ENCODE measurements around the gene IMPDH1.

Gene IMPDH1

DNA sequence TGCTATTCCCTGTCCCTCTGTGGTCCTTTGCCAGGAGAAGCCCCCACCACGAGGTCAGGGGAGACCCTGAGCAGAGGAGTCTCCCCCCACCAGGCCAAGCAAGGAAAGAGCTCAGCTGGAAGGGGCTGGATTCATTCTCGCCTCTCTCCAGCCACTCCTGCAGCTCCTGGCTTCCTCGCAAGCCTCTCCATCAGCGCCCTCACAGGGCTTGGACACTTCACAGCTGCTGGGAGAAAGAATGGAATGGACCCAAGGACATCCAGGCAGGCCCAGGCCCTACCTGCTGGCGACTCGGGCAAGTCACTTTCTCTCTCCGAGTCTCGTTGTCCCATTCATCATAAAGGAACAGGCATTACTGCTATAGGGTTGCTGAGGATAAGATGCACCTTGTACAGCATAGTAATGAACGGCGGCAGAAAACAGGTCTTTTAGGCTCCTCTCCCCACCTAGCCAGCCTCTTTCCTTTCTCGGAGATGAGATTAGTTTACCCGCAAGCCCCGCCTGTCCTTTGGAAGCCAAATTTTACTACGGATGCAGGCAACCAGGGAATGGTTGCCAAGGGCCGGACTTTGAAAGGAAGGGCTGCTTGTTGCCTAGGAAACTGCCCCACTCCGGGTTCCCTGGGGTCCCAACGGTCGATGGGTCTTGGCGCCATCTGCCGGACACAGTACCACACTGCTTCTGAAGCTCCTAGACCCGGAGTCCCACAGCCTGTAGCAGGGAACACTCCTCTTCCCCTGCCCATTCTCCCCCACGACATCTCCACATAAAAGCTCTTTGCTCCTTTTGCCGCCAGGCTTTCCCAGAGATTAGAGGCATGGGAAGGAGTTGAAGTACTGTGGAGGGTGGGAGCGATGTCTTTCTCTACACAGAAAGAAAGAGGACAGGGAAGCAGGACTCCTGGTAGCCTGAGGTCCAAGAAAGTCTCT, 22.3 kb downstream of the IMPDH1 start:
- peak; percentile 94 for DNase-seq (ENCODE audit: low spot score)

DNA sequence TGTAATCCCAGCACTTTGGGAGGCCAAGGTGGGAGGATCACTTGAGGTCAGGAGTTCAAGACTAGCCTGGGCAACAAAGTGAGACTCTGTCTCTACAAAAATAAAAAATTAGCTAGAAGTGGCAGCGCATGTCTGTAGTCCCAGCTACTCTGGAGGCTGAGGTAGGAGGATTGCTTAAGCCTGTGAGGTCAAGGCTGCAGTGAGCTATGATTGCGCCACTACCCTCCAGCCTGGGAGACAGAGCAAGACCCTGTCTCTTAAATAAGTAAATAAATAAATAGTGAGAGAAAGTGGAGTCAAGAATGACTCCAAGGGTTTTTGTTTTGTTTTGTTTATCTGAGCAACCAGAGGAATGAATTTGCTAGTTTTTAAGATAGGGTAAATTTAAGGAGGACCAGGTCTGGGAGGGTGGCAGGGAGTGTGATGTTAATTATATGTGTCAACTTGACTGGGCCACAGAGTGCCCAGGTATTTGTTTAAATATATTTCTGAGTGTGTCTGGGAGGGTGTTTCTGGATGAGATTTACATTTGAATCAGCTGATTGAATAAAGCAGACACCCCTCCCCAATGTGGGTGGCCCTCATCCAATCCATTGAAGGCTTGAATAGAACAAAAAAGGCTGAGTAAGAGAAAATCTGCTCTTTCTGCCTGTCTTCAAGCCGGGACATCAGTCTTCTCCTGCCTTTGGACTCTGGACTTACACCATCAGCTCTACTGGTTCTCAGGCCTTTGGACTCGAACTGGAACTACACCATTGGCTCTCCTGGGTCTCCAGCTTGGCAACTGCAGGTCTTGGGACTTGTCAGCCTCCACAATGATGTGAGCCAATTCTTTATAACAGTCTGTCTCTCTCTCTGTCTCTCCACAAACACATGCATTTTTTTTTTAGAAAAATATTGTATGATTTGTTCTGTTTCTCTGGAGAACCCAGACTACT, 23.5 kb downstream of the IMPDH1 start:
- no peak for DNase-seq (ENCODE audit: low spot score)

DNA sequence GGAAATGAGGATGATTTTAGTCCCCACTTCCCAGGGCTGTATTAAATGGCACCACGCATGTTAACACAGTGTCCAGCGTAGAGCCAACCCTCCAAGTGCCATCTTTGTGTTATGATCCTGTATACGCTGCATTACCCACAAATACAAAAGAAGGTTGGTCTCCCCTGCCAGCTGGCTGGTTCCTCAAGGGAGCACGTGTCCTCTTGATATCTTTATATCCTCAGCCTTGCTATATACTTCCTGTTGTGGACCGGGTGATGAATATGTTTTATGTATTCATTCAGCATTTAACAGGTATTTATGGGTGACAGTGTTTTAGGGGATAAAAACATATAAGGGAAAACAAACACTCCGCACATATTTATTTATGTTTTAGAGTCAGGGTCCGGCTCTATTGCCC, 25.1 kb downstream of the IMPDH1 start:
- DNase-seq (ENCODE audit: low spot score), result no peak

DNA sequence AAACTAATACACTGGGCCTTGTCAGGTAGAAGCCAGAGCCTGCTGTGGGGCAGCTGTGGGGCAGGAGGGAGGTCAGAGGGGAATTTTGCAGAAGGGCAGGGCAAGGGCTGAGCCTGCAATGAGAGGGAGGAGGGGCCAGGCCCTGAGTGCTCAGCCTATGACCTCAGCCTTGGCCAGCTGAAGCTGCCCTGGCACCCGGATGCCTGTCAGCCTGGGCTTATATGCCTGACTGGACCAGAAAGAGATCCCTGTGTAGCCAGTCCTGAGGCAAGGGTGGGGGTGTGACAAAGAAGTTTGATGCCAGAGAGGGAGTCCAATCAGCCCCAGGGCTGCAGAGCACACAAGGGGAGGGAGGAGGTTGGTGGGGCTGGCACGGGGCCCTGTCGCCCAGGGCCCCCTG, 26.0 kb downstream of the IMPDH1 start:
- no peak for DNase-seq (ENCODE audit: low spot score)

DNA sequence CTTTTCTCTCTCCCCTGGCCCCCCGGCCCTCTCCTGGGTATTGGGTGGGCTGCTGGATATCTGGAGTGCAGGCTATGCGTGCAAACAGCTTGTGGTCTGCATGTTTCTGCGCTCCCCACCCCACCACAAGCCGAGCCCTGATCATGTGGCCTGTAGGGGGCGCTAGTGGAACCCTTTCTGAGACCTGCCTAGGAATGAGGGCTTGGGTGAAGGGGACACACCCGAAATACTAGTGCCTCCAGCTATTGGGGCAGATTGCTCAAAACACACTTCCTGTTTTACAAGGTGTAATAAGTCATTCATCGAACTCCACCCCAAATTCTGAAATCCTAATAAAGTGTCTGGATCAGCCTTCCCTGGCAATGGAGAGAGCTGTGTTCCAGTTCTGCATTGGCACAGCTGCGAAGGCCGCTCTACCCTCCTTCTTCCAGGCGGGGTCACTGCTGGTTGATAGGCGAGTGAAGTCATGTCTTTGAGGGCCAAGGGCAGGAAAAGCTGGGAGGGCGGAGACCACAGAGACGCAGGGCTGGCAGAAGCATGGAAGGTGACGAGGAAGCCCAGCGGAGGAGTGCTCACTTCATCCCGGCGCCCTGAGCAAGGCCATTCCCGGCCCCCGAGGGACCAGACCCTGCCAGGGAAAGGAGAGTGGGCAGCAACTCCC, 28.5 kb downstream of the IMPDH1 start:
- DNase-seq (ENCODE audit: low spot score), result no peak

DNA sequence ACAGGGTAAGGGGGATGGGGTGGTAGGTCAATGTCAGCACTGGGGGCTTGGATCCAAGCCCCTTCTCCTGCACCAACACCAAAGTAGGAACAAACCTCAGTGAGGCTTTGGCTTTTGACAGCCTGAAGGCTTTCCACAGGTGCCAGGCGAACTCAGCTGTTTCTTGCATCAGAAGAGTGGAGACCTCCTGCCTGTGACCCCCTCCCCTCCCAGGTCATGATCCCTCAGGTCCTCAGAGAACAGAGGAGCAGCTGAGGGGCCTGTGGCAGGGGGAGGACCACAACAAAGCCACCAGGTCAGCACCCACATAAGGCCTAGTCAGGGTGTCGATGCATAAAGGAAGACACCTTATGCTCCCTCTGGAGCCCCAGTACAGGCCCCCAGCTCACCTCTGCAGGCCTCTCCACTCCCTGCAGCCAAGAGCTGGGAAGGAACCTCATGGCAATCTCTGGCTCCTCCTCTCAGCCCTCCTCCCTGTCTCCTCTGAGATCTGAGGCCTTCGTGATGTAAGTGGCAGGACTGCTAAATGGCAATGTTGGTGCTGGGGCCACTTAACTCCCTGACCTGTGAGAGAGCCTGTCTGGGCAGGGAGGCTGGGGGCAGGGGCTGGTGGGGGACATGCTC, 29.2 kb downstream of the IMPDH1 start:
- no peak for DNase-seq (ENCODE audit: low spot score)

DNA sequence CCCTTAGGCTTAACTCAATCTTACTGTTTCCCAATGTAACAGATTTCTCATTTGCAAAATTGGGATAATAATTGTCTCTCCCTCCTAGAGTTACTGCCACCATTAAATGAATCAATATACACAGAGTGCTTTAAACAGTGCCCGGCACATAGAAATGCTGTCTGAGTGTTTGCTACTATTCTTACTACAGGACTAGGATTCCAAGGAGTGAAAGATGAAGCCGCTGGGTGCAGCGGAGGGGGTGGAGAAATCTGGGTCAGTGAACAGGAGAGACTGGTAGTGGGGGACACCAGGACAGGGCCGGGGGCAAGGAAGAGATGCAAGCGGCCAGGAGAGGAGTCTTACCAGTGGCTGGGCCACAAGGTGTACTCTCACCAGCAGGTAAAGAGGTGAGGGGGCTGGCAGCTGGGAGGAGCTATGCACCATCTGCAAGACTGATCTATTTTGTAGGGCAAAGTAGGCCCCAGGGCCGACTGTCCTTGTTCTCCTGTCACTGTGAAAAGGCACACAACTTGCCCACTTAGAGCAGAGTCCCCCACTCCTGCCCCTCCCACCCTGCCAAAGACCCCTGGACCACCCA, 29.8 kb downstream of the IMPDH1 start:
- no peak for DNase-seq (ENCODE audit: low spot score)

DNA sequence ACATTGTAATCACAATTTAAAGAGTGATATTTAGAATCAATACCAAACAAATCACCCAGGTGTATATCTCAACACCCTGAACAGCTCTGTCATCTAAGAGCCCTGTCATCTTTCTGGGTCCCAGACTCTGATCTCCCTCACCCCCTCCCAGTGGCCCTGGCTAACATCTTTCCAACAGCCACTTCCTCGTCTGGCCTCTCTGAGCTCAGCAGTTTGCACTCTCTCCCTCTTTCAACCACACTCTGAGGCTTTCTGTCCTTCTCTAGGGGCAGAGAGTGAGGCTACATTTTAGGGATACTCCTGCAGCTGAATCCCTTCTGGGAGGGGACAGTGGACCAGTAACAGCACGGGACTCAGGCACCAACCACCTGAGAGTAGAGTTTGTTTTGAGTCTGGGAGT, 31.1 kb downstream of the IMPDH1 start:
- DNase-seq (ENCODE audit: low spot score), result no peak

DNA sequence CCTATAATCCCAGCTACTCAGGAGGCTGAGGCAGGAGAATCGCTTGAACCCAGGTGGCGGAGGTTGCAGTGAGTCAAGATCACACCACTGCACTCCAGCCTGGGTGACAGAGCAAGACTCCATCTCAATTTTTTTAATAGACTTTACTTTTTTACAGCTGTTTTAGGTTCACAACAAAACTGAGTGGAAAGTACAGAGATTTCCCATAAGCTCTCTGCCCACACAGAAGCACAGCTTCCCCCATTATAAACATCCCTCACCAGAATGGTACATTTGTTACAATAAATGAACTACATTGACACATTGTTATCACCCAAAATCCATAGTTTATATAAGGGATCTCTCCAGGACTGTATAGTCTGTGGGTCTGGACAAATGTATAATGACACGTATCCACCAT, 33.7 kb downstream of the IMPDH1 start:
- DNase-seq (ENCODE audit: low spot score), result no peak

DNA sequence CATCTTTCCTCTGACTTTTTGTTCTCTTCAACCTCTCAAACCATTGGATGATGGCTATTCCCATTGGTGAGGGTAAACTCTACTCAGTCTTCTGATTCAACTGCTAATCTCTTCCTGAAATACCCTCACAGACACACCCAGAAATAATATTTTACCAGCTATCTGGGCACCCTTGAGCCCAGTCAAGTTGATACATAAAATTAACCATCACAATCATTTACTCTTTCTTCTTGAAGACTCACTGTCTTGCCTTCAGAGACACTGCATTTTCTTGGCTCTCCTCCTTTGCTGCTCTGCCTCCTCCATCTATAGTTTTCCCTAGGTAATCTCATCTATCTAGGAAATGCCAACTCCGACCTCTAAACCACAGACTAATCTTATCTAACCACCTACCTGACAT, 35.7 kb downstream of the IMPDH1 start:
- DNase-seq (ENCODE audit: low spot score), result no peak

DNA sequence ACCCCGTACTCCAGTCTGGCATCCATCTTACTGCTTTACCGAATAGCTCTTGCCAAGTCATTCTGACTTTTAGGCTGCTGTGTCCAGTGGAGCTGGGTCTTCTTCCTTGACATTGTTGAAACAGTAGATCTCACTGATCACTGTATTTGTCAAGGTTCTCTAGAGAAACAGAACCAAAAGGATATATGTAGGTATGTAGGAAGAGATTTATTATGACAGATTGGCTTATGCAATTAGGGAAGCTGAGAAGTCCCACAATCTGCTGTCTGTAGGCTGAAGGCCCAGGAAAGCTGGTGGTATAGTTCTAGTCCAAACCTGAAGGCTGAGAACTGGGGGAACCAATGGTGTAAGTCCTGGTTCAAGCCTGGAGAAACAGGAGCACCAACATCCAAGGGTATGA, 36.2 kb downstream of the IMPDH1 start:
- DNase-seq (ENCODE audit: low spot score), result no peak

DNA sequence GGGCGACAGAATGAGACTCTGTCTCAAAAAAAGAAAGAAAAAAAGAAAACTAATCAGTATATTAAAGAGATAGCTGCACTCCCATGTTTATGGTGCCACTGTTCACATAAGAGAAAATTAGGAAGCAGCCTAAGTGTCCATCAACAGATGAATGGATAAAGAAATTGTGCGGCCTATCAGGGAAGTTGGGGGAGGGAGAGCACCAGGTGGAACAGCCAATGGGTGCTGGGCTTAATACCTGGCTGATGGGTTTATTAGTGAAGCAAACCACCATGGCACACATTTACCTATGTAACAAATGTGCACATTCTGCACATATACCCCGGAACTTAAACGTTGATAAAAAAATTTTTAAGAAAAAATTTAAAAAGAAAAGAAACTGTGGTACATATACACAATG, 39.3 kb downstream of the IMPDH1 start:
- no peak for DNase-seq (ENCODE audit: low spot score)

DNA sequence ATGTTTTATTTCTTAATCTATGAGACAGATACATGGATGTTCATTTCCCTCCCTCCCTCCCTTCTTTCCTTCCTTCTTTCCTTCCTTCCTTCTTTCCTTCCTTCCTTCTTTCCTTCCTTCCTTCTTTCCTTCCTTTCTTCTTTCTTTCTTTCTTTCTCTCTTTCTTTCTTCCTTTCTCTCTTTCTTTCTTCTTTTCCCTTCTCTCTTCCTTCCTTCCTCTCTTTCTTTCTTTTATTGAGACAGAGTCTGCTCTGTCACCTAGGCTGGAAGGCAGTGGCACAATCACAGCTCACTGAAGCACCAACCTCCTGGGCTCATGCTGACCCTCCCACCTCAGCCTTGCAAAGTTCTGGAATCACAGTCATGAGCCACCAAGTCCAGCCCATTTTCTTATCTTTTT, 42.8 kb downstream of the IMPDH1 start:
- DNase-seq (ENCODE audit: low spot score), result no peak

DNA sequence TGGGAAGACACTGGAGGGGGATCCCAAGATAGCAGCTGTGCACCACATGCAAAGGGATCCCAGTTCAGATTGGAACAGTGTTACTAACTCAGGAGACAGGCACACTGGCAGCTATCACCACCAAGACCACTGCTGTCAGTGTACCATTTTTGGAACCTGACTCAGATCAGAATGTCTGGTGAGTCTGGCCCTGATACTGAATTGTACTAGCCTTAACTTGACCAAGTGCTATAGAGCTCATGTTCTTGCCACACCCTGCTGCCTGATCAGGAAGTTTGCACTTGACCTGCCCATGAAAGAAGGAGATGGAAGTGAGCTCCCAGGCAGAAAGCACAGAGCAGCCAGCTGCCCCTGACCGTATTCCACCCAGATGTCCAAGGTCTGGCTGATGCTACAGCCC, 43.5 kb downstream of the IMPDH1 start:
- DNase-seq (ENCODE audit: low spot score), result no peak

DNA sequence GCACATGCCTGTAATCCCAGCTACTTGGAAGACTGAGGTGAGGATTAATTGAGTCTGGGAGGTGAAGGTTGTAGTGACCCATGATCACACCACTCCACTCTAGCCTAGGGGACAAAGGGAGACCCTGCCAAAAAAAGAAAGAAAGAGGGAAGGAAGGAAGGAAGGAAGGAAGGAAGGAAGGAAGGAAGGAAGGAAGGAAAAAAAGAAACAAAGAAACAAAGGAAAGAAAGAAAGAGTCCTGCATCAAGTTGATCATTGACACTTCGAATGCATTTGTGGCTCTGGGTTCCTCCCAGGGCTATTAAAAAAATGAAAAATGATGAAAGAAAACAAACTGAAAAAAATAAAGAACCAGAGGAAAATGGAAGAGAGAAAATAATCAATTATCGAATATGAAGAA, 44.4 kb downstream of the IMPDH1 start:
- DNase-seq (ENCODE audit: low spot score), result no peak

DNA sequence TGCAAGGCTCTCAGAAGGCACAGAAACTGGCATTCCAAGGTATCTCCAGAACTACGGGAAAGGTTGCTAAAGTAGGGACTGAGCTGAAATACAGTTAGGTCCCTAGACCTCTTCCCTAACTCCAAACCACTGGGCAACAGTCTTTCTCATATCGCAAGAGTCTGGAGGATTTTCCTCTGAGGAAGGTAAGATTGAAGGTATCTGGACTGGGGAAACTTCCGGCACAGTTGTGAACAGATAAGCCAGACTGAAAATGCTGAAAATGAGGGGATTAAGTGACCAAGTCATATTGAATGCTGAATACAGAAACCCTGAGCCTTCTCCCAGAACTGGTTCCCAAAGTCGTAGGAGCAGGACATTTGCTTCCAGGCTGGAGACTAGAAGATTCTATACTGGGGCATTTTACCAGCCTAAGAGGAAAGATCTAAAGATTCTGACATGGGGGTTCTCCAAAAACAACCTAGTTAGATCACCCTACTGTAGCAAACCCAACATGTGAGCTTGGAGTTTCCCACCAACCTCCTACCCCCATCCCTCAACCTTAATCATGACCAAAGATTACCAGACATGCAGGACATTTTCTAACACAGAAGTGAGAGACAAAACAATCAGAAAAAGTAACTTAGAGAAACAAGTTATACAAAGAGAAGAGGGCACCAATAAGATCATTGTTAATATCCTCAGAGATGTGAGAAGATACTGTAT, 45.5 kb downstream of the IMPDH1 start:
- DNase-seq (ENCODE audit: low spot score), result no peak

DNA sequence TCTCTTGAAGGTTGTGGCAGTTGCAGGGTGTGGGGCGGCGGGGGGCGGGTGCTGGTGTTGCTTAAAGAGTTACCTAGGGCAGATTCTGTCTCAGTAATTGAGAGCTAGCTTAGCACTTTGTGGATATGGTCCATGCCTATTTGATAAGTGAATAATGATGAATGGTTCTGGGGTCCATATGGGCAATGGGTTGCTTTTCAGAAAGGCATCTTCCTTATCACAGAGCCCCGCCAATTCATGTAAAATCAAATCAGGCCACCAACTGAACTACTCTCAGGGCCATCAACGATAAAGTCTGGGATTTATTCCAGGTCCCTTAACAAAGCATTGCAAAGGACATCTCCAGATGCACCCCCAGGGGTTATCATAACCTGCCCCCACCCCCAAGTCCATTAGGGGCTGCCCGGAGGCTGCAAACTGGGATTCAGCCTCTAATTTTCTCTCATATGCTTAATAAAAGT, 46.5 kb downstream of the IMPDH1 start:
- no peak for DNase-seq (ENCODE audit: low spot score)

DNA sequence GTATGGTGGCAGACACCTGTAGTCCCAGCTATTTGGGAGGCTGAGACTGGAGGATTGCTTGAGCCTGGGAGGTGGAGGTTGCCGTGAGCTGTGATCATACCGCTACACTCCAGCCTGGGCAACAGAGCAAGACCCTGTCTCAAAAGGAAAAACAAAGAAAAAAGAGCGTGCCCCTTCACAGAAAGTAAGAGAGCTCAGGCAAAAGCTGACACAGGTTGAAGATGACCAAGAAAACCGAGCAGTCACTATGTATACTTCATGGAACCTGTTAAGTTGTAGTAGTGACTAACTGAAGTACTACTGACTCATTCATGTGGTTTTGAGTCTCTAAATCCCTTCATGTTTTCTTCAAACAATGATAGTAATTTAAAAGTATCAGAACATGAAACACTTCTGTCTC, 47.1 kb downstream of the IMPDH1 start:
- DNase-seq (ENCODE audit: low spot score), result peak; percentile 32

DNA sequence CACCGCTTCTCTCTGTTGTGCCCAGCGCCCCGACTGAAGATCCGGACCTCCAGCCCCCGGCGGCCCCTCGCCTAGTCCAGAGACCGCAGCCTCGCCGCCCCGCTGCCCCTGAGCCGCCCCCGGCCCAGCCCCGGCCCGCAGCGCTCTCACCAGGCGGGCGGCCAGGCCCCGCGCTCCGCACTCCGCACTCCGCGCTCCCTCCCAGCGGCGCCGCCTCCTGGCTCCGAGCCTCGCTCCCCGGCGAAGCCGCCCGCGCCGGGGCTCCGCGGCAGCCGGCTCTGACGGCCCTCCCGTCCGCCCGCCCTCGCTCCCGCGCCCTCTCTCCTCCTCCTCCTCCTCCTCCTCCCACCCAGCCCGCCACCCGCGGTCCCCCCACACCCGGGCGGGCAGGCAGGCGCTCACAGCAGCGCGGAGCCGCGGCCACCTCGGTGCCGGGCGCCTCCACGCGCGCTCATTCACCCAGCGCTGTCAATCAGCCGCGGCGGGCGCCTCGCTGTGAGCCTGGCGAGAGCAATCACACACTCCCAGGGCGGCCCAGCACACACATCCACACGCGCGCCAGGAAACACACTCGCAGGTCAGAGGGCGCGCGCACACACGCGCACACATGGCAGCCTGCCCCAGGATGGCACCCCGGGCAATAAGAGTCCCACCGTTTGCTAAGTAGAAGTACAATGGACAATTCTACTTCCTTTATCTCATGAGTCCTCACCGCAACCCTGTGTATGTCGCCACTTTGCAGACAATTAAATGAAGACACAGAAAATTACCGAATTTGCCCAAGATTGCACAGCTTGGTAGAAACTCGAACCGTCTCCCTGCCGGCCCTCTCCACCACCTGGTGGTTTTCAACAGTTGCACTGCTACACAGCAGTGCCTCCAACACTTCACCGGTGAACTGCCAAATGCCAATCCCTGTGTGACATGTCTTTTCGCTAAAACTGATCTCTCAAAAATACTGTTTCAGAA, 48.1 kb downstream of the IMPDH1 start, which contains the start of gene PRRT4:
PRRT4 (minus strand) TSS at position 280 of the 969 bp plus-strand sequence.
- peak; percentile 50 for DNase-seq (ENCODE audit: low spot score)

DNA sequence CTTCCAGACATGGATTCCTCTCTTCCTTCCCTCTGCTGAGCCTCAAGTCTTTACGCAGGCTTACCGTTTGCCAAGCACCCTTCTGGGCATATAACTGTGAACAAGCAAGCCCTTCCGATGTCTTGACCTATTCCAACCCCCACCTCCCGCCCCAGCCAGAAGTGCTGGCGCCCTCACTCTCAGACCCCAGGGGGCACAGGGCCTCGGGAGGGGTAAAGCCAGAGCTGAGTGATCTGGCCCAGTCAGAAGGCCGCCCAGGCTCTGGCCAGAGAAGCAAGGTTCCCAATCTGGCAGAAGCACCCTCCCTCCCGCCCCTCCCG, 49.5 kb downstream of the IMPDH1 start:
- DNase-seq (ENCODE audit: low spot score), result no peak
